A549 (cell line): ENCODE results near the gene SUPT4H1. TPM values are rescaled to one million over a fixed set of nuclear protein-coding genes. Genes with fewer than 3 reads are reported as not detected.

Experiments used
- ATAC-seq, 2 experiments: fragments of 200-7000 bp in 1 of 2; fragments of >200 bp in 1 of 2; cut with Nextera tagmentation in 1 of 2; cut with Tn5 transposase in 1 of 2; 3 replicates each; pipeline versions ENCODE4 v1.8.0 to v1.9.1; 2018 to 2020; ENCODE audit warnings: mild to moderate bottlenecking in 1 of 2, moderate library complexity in 1 of 2
- CTCF ChIA-PET: fragments of 300-600 bp; sonication (Branson Sonifier 250); formaldehyde crosslinking; extraction: SDS; loops from one replicate; lab custom pipeline; 2021; ENCODE audit warnings: antibody characterized with exemption, inconsistent platforms; lab: Yijun Ruan, JAX
- POLR2A ChIA-PET: fragments of 350-600 bp; formaldehyde crosslinking; extraction: SDS; loops from one replicate; lab custom pipeline; 2021; ENCODE audit warnings: antibody characterized with exemption, inconsistent platforms; lab: Yijun Ruan, JAX
- DNase-seq, 2 experiments: peaks; one replicate each; pipeline versions ENCODE4 v3.0.0 to v3.0.0-alpha.2; 2011 to 2016; ENCODE audit warnings: low read depth in 1 of 2, low spot score in 1 of 2
- FAIRE-seq: peaks from 2 replicates; lab custom pipeline; 2011; peaks lifted over from hg19 to GRCh38; lab: Jason Lieb, UNC
- H3K27ac ChIP-seq, 2 experiments: fragments of >200 bp; sonication (Bioruptor Twin); formaldehyde crosslinking; 3 replicates each; pipeline ENCODE4 v1.5.1; 2016 to 2017
- H3K4me1 ChIP-seq: fragments of >200 bp; sonication (Bioruptor Twin); formaldehyde crosslinking; 3 replicates; pipeline ENCODE4 v1.6.1; 2016
- H3K4me2 ChIP-seq: fragments of >200 bp; sonication (Bioruptor Twin); formaldehyde crosslinking; 3 replicates; pipeline ENCODE4 v1.6.1; 2016
- H3K4me3 ChIP-seq: fragments of >200 bp; sonication (Bioruptor Twin); formaldehyde crosslinking; 3 replicates; pipeline ENCODE4 v1.5.1; 2016
- H3K9me3 ChIP-seq: fragments of >200 bp; sonication (Bioruptor Twin); formaldehyde crosslinking; 3 replicates; pipeline ENCODE4 v1.6.1; 2016
- CEBPB ChIP-seq, 2 experiments: fragments of >200 bp in 1 of 2; sonication (Bioruptor Twin) in 1 of 2; formaldehyde crosslinking in 1 of 2; IDR thresholded peaks; 2 replicates each; pipeline ENCODE4 v1.6.1; 2012 to 2016
- CHD2 ChIP-seq: fragments of 150-350 bp; IDR thresholded peaks from 2 replicates; pipeline ENCODE4 v1.6.1; 2014; ENCODE audit warnings: low read length; ENCODE audit not compliant: partially characterized antibody
- CTCF ChIP-seq: fragments of >200 bp; sonication (Bioruptor Twin); formaldehyde crosslinking; IDR thresholded peaks from 3 replicates; pipeline ENCODE4 v1.5.1; 2016
- FOSB ChIP-seq: fragments of 250-450 bp; sonication (Bioruptor Pico); IDR thresholded peaks from 2 replicates; pipeline ENCODE4 v1.5.0; 2020; ENCODE audit warnings: mild to moderate bottlenecking, moderate library complexity
- FOXS1 ChIP-seq: fragments of 250-450 bp; sonication (Bioruptor Pico); IDR thresholded peaks from 2 replicates; pipeline ENCODE4 v1.5.0; 2020; ENCODE audit warnings: mild to moderate bottlenecking, moderate library complexity
- GATA3 ChIP-seq: IDR thresholded peaks from 2 replicates; pipeline ENCODE4 v1.6.1; 2012; ENCODE audit warnings: borderline replicate concordance
- HEYL ChIP-seq: fragments of 250-450 bp; sonication (Bioruptor Pico); IDR thresholded peaks from 2 replicates; pipeline ENCODE4 v1.8.0; 2021; ENCODE audit warnings: mild to moderate bottlenecking, moderate library complexity
- HOXB5 ChIP-seq: fragments of 250-450 bp; sonication (Bioruptor Pico); IDR thresholded peaks from 2 replicates; pipeline ENCODE4 v1.5.0; 2020; ENCODE audit warnings: mild to moderate bottlenecking, moderate library complexity
- KDM1A ChIP-seq: fragments of 200-600 bp; sonication (generic); IDR thresholded peaks from 2 replicates; pipeline ENCODE4 v1.6.1; 2016; ENCODE audit warnings: low read depth, mild to moderate bottlenecking
- MAZ ChIP-seq: fragments of 150-350 bp; IDR thresholded peaks from 2 replicates; pipeline ENCODE4 v1.6.1; 2014; ENCODE audit warnings: antibody characterized with exemption, low read depth, low read length, borderline replicate concordance
- MYC ChIP-seq: IDR thresholded peaks from 2 replicates; pipeline ENCODE4 v1.6.1; 2012; ENCODE audit warnings: mild to moderate bottlenecking, inconsistent platforms, low read length, improper control_type of control experiment, borderline replicate concordance
- NPAS2 ChIP-seq: fragments of 250-450 bp; sonication (Bioruptor Pico); IDR thresholded peaks from 2 replicates; pipeline ENCODE4 v1.8.0; 2022; ENCODE audit warnings: mild to moderate bottlenecking, moderate library complexity, borderline replicate concordance
- PBX3 ChIP-seq: IDR thresholded peaks from 2 replicates; pipeline ENCODE4 v1.6.1; 2012
- POLR2A ChIP-seq: IDR thresholded peaks from 2 replicates; pipeline ENCODE4 v1.6.1; 2012; ENCODE audit warnings: mild to moderate bottlenecking, low read length
- POLR2AphosphoS2 ChIP-seq: conservative IDR thresholded peaks from 2 replicates; pipeline ENCODE4 v1.6.1; 2012; ENCODE audit warnings: low read length, improper control_type of control experiment, inconsistent platforms
- RAD21 ChIP-seq, 2 experiments: fragments of >200 bp in 1 of 2; sonication (Bioruptor Twin) in 1 of 2; formaldehyde crosslinking in 1 of 2; IDR thresholded peaks in 1 of 2; conservative IDR thresholded peaks in 1 of 2; 2 replicates in 1 of 2; 3 replicates in 1 of 2; pipeline ENCODE4 v1.6.1; 2012 to 2018; ENCODE audit warnings: inconsistent platforms in 1 of 2
- USF2 ChIP-seq: fragments of 450-650 bp; IDR thresholded peaks from 2 replicates; pipeline ENCODE4 v1.6.1; 2014; ENCODE audit warnings: antibody characterized with exemption
- ZFP36 ChIP-seq: fragments of 450-650 bp; IDR thresholded peaks from 2 replicates; pipeline ENCODE4 v1.6.1; 2014; ENCODE audit warnings: borderline replicate concordance; ENCODE audit not compliant: partially characterized antibody
- WGBS: methylation state at CpG from one replicate; pipeline ENCODE4 v1.1.6; 2017; ENCODE audit errors: missing lambda C conversion rate; 5-methylcytosine and 5-hydroxymethylcytosine counted together
- polyA plus RNA-seq, 4 experiments: library from polyadenylated mRNA; depleted of rRNA in 3 of 4; stranded (reverse); fragments of >200 nt; fragmentation: RNase III in 1 of 4; extraction: RNeasy Plus Mini Kit Qiagen cat#74134 plus additional on column Dnase treatment in 1 of 4; gene quantifications; 2 replicates in 3 of 4; 3 replicates in 1 of 4; pipeline ENCODE4 v1.2.3, GENCODE V29; 2011 to 2017

Gene SUPT4H1
- polyA plus RNA-seq, 2 of the 4 experiments (the other 2 are of a cell fraction), result 123 to 241 TPM

GRCh38 chr17:58344791-58345157, 7.2 kb downstream of the SUPT4H1 start:
- no peak for TF ChIP-seq CTCF
- TF ChIP-seq PBX3, result no peak
- no peak for TF ChIP-seq NPAS2 (CRISPR knock-in tag)
- no peak for TF ChIP-seq POLR2A
- TF ChIP-seq, all 56 proteins: peak for 0
- ChIA-PET POLR2A (interaction anchor here (0.7 to 1.1 kb wide), 2 partner anchors 7 to 9 kb away, joined by 3 to 5 read pairs; no protein-coding TSS in a partner anchor), CTCF (interaction anchor here (1.0 to 2.8 kb wide), 9 partner anchors 11 to 103 kb away, joined by 3 to 14 read pairs (median 5); partner anchors contain the start of gene RNF43)
- Histone ChIP-seq H3K4me3 (no peak overlapping the region), H3K9me3 (no peaks in the 10 kb centered on the region), H3K4me1 (no peaks in the 10 kb centered on the region), H3K4me2 (no peak overlapping the region), H3K27ac (no peak overlapping the region)
- ATAC-seq (no peak), FAIRE-seq (no peak), DNase-seq (no peak)
- WGBS, result 62% methylated on average over 2 of the region's 2 CpGs

GRCh38 chr17:58344047-58344790, 7.8 kb downstream of the SUPT4H1 start:
- Histone ChIP-seq H3K4me3 (no peak overlapping the region), H3K4me1 (no peaks in the 10 kb centered on the region), H3K9me3 (no peaks in the 10 kb centered on the region), H3K27ac (no peak overlapping the region)
- no peak for DNase-seq
- peak; percentile 20 to 37; a peak in 3 of 6 replicates for ATAC-seq
- no peak for FAIRE-seq
- TF ChIP-seq FOXS1 (no peak), POLR2AphosphoS2 (no peak), USF2 (no peak), GATA3 (no peak), KDM1A (no peak), FOSB (CRISPR knock-in tag) (no peak), ZFP36 (no peak), RAD21 (conservative IDR thresholded peaks at IDR 0.05 in 1 of 2, IDR thresholded peaks at IDR 0.05 in 1 of 2) (no peak), MYC (no peak), CEBPB (IDR thresholded peaks at IDR 0.05) (no peak), MAZ (no peak), HEYL (CRISPR knock-in tag) (no peak), CHD2 (no peak), HOXB5 (CRISPR knock-in tag) (no peak), CTCF (no peak)
- TF ChIP-seq, all 56 proteins: peak for 0
- CTCF ChIA-PET, result interaction anchor here (0.7 to 2.8 kb wide), 12 partner anchors 9 to 125 kb away, joined by 3 to 14 read pairs (median 4); partner anchors contain the start of genes MKS1, RNF43 and SUPT4H1
- POLR2A ChIA-PET, result interaction anchor here (1.1 to 2.5 kb wide), 2 partner anchors 8 kb away, joined by 5 to 24 read pairs; partner anchors contain the start of gene SUPT4H1
- WGBS, result 58% methylated on average over 9 of the region's 9 CpGs
- H3K4me2 ChIP-seq, result no peak overlapping the region
